K562 (cell line): Measurements from ENCODE around the gene SEC16A.

ENCODE experiments used
- BHLHE40 ChIP-seq: IDR thresholded peaks from 2 replicates; pipeline ENCODE4 v1.6.1; 2011; ENCODE audit warnings: low read length, improper control_type of control experiment
- EP300 ChIP-seq: IDR thresholded peaks from 2 replicates; pipeline ENCODE4 v1.6.1; 2012; ENCODE audit warnings: low read length, improper control_type of control experiment
- ETV1 ChIP-seq: fragments of 450-650 bp; conservative IDR thresholded peaks from 2 replicates; pipeline ENCODE4 v1.6.1; 2016; ENCODE audit warnings: missing genetic modification characterization, control low read depth, low read depth, missing compliant biosample characterization
- EZH2 ChIP-seq: IDR thresholded peaks from 2 replicates; pipeline ENCODE4 v1.6.1; 2012; ENCODE audit warnings: low read depth, mild to moderate bottlenecking, inconsistent platforms, low read length, borderline replicate concordance
- FOXK1 ChIP-seq: sonication (generic); formaldehyde crosslinking; IDR thresholded peaks from 2 replicates; pipeline ENCODE4 v1.8.0; 2022; ENCODE audit warnings: missing genetic modification reagents, mild to moderate bottlenecking, borderline replicate concordance
- FOXP1 ChIP-seq: sonication (generic); formaldehyde crosslinking; IDR thresholded peaks from 2 replicates; pipeline ENCODE4 v1.8.0; 2022; ENCODE audit warnings: mild to moderate bottlenecking, missing genetic modification reagents
- ILK ChIP-seq: fragments of 450-650 bp; IDR thresholded peaks from 2 replicates; pipeline ENCODE4 v1.6.1; 2016; ENCODE audit warnings: missing genetic modification characterization, low read depth, mild to moderate bottlenecking, missing compliant biosample characterization, moderate library complexity, borderline replicate concordance
- PKNOX1 ChIP-seq: fragments of 450-650 bp; IDR thresholded peaks from 2 replicates; pipeline ENCODE4 v1.6.1; 2016
- SIX5 ChIP-seq, 2 experiments: IDR thresholded peaks; 2 replicates each; pipeline ENCODE4 v1.6.1; 2011; ENCODE audit warnings: low read length in 2 of 2, borderline replicate concordance in 1 of 2, low read depth in 1 of 2, mild to moderate bottlenecking in 1 of 2, moderate library complexity in 1 of 2; ENCODE audit not compliant: insufficient read depth in 1 of 2

DNA sequence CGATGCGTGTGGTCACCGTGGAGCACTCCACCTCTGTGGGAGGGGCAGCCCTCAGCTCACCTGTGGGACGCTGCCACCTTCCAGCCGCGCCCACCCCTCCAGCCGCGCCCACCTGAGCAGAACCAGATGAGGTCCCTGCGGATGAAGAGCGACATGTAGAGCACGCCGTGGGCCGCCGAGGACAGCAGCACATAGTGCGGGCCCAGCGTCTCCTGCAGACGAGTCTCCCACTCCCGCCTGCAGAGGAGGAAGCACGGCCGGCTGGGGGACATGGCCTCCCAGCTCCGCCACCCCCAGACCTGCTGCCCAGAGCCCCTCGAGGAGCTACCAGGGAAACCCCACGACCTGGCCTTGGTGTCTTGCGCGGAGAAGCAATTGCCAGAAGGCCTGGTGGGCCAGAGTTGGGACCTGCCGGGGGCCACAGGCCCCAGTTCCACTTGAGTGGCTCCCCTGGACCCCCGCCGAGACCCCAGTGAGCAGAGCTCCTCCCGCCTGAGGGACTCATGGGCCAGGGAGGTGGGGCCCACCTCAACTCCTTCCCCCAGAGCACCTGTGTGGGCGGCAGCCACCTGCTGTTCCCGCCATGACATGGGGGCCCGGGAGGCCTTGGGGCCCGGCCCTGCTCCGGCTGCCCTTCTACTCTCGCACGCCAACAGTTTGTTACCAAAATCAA, 49.7 kb downstream of the SEC16A start:
- TF ChIP-seq EP300 (no peak), FOXP1 (CRISPR knock-in tag) (no peak), FOXK1 (CRISPR knock-in tag) (no peak), SIX5 (IDR thresholded peaks at IDR 0.05; ENCODE audit: borderline replicate concordance in 1 of 2, insufficient read depth in 1 of 2, low read depth in 1 of 2, low read length in 2 of 2) (no peak), BHLHE40 (no peak), PKNOX1 (no peak), ILK (no peak), ETV1 (tag) (no peak), EZH2 (no peak)
